HG03139 (cell line): ENCODE data around the gene GOLIM4.
A peak's percentile ranks its signal among the peaks of the same experiment; 100 is the strongest.
"Not testable (repeated sequence)": the region's sequence is repeated elsewhere in the genome, so short reads cannot be mapped to it uniquely, and the experiment has no call there.

Experiments
- ATAC-seq: cut with Tn5 transposase; IDR thresholded peaks from one replicate; pipeline ENCODE4 v1.9.1; 2021; ENCODE audit not compliant: unreplicated experiment

The GOLIM4 gene

GRCh38 chr3:168080022-168080421 is 15.7 kb downstream of the GOLIM4 start:
- ATAC-seq, result no peak

DNA sequence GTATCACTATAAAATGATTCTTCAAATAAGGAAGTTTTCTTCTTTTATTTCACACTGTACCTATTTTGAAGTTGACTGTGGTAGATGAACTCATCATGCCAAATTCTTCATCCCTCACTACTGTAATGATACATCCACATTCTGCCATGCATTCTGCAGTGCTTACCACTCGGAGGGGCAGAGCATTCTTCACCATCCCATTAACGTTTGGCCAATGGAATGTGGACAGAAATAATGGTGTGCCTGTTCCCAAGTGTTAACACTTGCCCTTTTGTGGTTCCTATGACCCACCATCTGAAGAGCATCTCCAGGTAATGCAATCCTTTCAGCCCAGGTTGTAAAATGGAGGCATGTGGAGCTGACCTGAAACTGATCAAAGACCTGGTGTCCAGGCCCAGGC is 18.6 kb downstream of the GOLIM4 start:
- no peak for ATAC-seq

GRCh38 chr3:168073842-168074605 is 21.7 kb downstream of the GOLIM4 start:
- no peak for ATAC-seq

DNA sequence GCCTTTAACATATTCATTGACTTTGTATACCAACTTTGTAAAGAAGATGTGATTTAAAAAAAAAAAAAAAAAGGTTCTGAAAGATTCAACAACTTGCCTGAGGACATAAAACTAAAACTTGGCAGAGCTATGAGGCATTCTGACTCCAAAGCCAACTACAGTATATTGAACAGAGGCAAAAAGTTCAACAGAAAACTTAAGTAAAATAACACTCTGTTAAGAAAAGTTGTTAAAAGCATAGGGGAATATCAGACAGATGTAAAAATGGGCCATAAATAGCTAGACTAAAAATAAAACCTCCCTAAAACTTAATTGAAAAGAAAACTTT is 23.4 kb downstream of the GOLIM4 start:
- no peak for ATAC-seq

DNA sequence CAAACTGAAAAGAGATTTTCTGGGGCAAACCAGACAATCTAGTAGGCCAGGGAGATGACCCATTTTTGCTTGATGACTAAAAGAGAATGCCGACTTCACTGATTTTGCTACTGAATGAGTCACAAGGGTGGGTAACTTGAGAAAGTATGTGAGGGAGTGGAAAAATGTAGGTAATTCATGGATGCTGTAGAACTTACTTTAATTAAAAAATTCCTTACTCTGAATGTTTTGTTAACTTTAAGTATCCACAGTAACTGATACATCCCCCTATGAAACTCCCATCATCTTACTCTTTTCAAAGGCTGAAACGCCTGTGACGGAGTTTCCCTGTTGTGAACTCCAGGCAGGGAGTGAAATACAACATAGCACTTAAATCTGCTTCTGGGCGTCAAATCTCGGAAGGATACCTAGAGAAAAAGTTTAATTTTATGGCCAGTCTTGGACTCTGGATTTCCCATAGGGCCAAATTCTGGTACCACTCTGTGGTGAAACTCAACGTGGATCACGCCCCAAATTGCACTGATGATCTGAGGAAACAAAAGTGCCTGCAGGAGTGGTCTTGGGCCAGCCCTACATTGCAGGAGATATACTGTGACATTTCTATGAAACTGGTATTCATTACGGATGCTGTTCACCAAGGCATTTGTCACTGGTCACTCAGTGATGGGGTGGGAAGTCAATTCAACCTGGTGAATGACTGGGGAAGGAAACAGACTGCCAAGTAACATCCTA is 24.0 kb downstream of the GOLIM4 start:
- no peak for ATAC-seq

DNA sequence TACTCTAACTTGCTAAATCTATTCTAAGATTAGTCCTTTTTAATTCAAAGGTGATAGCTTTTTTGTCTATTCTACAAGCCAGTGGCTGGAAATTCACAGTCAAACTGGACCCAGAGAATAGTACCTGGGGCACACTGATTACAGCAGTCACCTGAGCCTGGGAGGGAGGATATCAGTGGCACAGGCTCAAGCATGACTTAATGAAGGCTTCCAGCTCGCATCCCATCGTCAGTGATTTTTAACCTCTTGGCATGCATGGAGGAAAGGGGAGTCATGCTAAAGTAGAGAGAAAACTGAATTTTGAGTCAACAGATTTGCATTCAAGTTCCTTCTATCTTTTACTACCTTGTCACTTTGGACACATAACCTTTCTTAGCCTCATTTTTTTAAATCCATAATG is 24.8 kb downstream of the GOLIM4 start:
- no peak for ATAC-seq

GRCh38 chr3:168068346-168068745 is 27.4 kb downstream of the GOLIM4 start:
- ATAC-seq, result no peak

DNA sequence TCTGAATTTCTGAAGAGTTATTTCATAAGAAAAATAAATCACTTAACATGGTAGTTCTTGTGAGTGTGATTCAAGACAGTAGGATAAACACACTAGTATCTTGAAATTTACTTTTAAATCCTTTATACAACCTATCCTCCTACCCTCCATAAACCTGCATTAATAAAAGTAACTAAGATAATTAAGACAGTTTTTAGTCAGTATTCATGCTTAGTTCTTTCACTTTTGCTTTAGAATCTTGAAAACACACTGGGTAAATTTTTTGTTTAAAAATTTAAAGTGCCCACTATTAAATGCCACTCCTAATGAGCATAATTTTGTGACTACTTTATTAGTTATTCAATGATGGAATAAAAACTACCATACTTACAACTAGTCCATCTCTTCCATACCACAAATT is 28.8 kb downstream of the GOLIM4 start:
- no peak for ATAC-seq

DNA sequence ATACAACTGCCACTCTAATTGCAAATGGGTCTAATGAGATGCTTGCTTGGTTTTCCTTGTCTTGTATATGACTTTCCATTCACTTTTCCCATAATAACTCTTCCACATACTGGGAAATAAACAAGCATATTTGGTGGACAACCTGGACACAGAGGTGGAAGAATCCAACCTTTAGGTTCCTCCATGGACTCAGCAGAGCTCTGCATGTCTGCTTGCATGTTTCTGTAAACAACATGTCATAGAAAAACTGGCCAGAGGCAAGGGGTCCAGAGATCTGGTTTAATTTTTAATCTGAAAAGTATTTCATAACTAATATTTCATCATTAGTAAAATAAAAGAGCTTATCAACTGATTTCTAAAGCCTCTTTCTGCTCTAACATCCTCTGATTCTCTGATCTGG is 30.2 kb downstream of the GOLIM4 start:
- ATAC-seq, result no peak

DNA sequence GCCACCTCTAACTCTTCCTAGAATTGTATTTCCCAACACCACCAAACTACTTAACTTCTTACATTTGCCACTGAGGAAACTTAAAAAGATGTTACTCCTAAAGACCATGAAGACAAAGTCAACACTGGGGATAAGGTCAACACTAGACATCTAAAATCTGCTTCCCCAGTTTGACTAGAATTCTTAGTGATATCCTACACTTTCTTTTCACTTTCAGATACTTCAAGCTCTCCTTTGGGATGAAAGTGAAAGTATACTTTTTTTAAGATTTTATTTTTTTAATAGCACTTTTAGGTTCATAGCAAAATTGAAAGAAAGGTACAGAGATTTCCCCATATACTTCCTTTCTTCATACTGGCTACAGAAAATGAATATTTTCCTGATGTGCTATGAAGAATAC is 32.6 kb downstream of the GOLIM4 start:
- ATAC-seq, result no peak

- ATAC-seq, result no peak
These were observed 33.0 kb downstream of the GOLIM4 start for GRCh38 chr3:168062679-168063078.

GRCh38 chr3:168061332-168061996 is 34.3 kb downstream of the GOLIM4 start:
- peak; percentile 81 for ATAC-seq

DNA sequence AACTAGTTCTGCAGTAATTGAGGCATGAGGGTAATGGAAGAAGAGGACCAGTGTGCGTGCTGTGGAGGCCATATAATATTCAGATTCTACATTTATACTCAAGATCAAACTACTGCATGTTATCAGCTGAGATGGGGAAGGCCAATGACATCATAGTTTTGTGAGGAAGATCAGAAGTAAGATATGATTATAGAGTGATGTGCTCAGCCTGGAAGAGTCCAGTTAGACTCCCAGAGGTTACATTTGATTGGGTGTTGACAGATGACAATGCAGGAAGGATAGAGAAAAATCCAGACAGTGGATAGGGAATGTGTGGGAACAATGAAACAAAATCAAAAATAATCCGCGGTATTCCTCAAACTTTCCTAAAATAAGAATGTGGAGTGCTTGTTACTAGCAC is 35.4 kb downstream of the GOLIM4 start:
- no peak for ATAC-seq

GRCh38 chr3:168058481-168058880 is 37.2 kb downstream of the GOLIM4 start:
- ATAC-seq, result no peak

GRCh38 chr3:168056398-168057230 is 39.1 kb downstream of the GOLIM4 start:
- ATAC-seq, result not testable (repeated sequence)

GRCh38 chr3:168054447-168054846 is 41.3 kb downstream of the GOLIM4 start:
- ATAC-seq, result no peak

DNA sequence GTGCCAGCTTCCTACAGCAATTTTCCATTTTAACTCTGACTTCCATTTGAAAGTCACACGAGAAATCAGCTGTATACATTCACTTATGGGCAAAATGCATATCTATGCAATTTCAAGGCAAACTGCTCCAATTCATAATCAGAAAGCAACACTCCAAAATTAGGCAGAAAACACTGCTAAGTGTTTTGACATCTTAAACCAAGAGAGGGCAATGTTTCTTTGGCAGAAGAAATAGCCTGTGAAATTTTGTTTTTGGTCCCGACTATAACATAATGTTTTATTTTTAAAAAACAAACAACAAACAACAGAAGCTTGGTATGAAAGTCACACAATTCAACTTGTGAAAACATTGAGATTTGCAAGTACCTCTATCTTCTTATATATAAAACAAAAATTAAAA is 42.6 kb downstream of the GOLIM4 start:
- no peak for ATAC-seq

DNA sequence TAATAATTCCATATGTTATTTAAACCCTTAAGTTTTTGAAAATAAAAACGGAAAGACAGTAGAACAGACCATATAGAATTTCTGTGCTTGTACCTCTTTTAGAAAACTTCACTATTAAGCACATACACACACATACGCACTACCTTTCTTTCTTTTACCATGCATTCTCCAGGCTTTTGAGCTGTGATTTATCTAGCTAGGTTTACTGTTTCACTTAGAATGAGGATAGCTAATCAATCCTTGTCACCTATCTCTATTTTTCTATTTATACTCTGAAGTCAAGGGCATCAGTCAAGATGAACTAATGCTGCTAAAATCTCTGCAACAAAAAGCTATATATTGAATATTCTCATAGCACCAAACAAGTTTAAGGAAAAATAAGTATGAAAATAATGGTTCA is 43.2 kb downstream of the GOLIM4 start:
- ATAC-seq, result no peak

GRCh38 chr3:168051531-168052471 is 43.9 kb downstream of the GOLIM4 start:
- peak; percentile 49 for ATAC-seq

DNA sequence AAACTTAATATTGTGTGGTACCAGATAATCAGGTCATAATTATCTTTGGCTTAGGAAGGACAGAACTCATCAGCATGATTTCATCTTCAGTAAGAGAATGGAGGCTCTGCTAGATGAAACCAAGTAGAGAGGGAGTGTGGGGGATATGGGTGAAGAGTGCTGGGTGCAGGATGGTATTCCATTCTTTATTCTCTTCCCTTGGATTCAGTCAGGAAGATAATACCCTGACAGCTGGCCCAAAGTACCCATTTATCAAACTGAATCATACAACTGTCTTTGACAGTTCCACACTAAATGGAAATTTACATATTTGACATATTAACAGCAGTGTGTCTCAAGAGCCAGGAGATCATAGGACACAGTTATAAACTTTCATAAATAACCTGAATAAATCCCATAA is 44.7 kb downstream of the GOLIM4 start:
- no peak for ATAC-seq
